ENCODE measurements around the gene GJA1.
"Not testable (repeated sequence)": the region's sequence is repeated elsewhere in the genome, so short reads cannot be mapped to it uniquely, and the experiment has no call there.

GJA1 gene

DNA sequence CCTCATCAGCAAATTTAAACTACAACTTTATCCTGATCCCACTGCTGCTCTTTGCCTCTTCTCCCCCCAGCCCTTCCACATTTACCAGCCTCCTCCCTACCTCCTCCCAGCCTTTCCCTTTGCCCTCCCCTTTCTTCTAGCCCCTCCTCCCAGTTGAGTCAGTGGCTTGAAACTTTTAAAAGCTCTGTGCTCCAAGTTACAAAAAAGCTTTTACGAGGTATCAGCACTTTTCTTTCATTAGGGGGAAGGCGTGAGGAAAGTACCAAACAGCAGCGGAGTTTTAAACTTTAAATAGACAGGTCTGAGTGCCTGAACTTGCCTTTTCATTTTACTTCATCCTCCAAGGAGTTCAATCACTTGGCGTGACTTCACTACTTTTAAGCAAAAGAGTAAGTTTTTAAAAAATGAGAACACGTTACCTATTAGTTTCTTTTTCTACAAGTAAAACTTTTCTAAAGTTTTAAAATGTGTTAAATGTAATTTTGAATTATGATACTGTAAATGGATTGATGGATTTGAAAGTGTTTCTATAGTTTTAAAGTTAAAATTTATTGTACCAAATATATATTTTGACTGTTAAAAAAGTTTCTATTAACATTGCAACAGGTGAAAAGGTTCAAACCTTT is at the start of gene GJA1:
Gene GJA1, plus strand, starts transcription at position 203 of the 626 bp plus-strand sequence. CDS start 11,202 bp downstream, outside the sequence.
- no peak for DNase-seq

DNA sequence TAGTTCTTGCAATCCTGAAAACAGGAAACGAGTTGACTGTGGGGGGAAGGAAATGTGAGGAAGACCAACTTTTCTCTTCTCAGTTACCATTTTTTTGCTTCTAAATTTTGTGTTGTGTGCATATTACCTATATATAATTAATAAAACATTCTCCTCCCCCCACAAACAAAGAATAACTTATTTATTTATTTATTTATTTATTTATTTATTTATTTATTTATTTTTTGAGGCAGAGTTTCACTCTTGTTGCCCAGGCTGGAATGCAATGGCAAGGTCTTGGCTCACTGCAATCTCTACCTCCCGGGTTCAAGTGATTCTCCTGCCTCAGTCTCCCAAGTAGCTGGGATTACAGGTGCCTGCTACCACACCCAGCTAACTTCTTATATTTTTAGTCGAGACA is 48.9 kb upstream of the GJA1 start:
- DNase-seq, result not testable (repeated sequence)

DNA sequence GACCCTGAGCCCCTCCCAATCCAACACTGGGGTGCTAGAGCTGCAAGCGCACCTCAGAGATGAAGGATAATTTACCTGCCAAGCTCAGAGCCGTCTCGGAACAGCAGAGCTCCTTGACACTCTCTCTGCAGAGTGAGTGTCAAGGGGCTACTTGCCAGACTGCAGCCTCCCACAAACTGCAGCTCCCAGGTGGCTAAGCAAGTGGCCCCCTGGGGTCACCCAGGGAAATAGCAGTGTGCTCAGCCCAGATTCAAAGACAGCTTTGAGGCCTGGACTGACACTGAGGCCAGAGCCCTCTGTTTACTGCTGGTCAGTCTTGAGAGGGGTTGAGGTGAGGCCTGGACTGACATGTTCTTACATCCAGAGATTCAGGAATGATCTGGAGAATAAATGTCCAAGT is 46.0 kb upstream of the GJA1 start:
- no peak for DNase-seq

DNA sequence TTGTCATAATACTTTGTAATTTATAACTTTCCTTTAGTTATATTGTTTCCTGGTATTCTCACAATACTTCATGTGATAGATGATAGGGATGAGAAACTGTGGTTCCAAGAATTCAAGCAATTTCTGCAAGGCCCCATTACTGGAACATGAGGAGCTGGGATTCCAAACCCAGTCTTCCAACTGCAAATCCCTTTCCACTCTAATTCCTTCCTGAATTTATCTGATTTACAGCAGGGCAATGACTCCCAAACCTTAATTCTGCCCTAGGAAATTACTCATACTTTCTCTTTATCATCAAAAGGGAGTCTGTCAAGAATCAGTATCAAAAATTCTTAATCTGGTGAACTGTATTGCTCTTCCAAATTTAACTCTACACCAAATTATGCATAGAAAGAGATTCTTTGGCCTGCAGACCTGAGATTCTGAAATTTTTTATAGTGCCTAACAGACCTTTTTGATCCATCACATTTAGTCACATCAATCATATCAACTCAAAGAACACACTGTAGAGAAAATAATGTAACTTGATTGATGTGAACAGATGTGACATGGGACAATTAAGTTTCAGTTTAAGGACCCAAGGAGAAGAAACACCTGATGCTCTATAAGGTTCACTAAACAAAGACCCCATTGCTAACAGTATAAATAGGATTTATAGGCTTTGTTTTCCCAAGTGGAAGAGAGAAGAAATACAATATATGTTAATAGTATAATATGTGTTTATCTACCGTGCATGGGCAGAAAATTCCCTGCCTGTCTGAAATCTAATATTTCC is 41.5 kb upstream of the GJA1 start:
- no peak for DNase-seq

DNA sequence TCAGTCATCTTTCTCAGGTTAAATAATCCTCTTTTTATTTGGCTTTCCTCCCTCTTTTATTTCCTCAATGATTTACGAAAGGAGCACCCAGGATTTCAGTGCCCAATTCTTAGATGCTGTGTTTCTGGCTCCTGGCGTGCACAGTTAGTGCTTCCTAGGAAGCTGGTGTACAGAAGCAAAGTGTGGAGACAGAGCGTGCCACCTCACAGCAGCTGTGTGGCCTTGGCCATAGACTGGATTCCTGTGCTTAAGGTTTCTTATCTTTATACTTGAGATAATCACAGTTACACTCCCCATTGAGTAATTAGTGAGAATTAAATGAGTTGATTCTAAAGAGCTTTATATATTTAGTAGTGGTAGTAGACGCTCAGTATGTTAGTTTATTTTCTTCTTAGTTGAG is 39.7 kb upstream of the GJA1 start:
- no peak for DNase-seq

DNA sequence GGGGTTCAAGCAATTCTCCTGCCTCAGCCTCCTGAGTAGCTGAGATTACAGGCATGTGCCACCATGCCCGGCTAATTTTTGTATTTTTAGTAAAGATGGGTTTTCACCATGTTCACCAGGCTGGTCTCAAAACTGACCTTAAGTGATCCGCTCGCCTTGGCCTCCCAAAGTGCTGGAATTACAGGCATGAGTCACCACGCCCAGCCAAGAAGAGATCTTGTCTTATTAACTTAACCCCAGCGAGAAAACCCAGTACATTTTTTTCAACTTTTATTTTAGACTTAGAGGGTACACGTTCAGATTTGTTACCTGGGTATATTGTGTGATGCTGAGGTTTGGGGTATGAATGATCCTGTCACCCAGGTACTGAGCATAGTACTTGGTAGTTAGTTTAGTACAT is 38.3 kb upstream of the GJA1 start:
- DNase-seq, result not testable (repeated sequence)

DNA sequence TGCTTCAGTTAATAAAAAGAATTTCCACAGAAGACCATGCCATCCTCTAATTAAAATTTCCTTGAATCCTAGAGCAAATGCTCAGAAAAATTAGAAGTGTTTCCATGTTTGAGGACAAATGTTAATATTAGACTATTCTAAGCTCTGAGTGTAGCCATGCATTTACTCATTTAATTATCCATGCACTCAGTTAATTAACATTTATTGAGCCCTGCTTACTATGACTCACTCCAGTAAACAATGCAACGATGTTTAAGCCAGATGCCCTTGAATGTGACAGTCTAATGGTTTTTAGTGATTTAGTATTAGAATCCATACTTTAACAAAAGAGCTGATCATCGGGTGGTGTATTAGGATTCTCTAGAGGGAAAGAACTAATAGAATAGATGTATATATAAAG is 37.3 kb upstream of the GJA1 start:
- no peak for DNase-seq

DNA sequence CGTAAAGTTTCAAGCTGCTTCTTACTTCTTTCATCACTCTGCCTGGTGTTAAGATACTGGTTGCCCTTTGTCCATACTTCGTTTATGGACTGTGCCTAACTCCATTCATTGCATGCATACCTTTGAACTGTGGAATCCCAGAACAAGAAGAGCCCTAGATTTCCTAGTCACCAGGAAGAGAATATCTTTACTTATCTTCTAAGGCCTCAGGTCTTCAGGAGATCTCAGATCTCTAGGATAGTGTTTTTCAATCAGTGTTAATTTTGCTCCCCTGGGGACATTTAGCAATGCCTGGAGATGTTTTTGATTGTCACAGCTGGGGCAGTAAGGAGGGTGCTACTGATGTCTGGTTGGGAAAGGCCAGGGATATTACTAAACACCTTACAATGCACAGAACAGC is 35.5 kb upstream of the GJA1 start:
- DNase-seq, result no peak

DNA sequence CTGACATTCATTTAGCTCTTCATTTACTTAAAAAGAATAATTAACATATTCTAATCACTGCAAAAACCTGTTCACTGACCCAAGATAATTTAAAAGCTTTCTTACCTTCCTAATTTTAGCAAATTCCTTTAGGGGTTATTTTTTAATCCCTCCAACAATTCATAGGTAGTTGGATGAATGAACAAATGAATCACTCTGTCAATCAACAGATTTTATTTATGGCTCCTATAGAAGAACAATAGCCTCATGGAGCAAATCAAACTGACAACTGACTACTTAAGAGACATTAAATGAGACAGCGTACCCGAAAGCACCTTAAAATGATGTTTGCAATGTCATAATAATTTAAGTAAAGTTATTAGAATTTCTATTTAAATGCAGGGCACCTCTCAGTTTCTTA is 31.5 kb upstream of the GJA1 start:
- DNase-seq, result no peak

DNA sequence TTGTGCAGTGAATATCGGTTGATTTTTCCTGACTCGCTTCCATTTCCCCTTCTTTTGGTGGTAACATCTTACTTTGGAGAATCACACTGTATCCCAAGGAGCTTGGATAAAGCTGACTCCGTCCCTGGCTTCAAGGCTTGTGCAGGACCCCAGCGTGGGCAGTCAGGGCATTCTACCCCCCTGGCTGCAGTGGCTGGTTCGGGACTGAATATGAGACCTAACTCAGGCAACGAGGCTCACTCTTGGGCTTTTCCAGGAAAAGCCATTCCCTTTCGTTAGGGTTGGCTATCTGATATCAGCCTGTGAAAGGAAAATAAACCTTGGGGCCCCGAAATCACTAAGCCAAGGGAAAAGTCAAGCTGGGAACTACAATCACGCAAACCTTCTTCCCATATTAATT is 30.1 kb upstream of the GJA1 start:
- DNase-seq, result no peak

DNA sequence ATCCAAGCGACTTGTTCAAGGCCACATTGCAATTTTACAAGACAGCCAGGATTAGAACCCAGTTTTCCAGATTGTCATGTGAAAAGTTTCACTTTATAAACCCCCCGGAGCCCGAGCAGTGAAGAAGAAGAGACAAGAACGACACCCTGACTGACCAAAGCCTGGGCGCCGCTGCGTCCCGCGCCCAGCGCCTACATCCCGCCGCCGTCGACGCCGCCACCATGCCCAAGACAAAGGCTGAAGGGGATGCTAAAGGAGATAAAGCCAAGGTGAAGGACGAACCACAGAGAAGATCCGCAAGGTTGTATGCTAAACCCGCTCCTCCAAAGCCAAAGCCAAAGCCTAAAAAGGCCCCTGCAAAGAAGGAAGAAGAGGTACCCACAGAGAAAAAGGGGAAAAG is 27.1 kb upstream of the GJA1 start:
- DNase-seq, result no peak

DNA sequence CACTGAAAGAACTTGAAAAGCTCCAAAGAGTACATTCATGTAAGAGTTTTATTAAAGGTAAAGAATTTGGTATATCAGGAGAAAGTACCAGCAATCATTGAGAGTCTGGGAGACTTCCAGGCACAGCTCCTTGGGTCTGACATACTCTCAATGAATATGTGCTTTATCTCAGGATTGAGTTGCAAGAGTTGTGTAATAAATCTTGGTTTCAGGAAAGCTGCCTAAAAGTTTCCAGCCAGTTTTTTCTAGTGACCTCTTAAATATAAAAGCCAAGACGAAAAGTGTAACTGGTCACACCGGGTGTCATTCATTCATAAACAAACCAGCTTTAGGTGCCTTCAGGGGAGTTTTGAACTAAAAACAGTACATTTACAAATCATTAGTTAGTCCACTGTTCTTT is 21.6 kb upstream of the GJA1 start:
- no peak for DNase-seq

DNA sequence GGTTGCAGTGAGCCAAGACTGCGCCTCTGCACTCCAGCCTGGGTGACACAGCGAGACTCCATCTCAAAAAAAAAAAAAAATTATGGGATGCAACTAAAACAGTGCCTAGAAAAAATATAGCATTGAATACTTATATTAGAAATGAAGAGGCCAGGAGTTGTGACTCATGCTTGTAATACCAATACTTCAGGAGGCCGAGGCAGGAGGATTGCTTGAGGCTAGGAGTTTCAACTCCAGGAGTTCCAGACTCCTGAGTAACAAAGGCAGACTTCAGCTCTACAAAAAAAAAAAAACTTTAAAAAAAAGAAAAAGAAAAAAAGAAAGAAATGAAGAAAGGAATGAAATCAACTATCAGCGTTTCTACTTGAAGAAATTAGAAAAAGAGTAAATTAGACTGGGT is 17.1 kb upstream of the GJA1 start:
- DNase-seq, result no peak

DNA sequence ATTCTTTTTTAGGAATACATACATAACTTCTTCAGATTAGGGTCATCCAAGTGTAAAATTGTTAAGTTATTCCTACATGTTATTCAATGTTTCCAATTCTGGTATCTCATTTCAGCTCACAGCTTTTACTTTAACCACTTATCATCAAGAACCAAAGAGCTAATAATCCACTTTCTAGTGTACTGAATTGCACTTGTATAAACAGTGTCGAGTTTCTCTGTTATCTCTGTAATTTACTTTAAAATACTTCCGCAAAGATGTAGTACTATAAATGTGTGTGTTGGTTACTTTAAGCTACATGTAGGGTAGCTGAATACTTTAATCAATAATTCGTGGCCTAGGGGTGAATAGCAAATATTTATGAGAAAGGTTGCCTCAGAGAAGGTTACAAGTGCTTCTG is 8.8 kb upstream of the GJA1 start:
- DNase-seq, result no peak

DNA sequence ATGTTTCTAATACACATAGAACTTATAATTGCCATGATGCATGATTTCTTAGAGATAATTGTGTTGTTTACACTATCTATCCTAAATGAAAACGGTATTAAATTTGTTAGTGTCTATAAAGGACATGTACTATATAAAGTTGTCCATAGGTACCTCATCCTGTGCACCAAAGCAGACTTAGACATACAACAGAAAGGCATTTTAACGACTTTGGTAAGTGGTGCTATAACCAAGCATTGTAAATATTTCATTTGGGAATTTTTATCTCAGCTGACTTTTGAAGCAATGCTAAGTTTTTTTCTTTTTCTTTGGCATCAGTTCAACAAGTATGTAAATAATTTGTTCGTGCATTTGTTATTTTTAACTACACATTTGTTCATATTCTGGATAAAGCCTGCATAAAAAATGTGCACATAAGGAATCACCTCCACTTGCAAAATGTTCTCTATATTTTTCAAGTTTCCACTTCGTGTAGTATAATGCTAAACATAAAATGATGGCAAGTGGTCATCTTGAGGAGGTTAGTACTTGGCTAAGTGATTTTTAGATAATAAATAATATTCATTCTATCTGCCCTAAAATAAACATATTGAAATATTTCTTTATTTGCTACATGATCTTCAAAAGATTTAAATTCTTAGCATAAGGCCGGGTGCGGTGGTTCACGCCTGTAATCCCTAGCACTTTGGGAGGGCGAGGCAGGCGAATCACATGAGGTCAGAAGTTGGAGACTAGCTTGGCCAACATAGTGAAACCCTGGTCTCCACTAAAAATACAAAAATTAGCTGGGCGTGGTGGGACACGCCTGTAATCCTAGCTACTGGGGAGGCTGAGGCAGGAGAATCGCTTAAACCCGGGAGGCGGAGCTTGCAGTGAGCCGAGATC is 6.3 kb upstream of the GJA1 start:
- no peak for DNase-seq

DNA sequence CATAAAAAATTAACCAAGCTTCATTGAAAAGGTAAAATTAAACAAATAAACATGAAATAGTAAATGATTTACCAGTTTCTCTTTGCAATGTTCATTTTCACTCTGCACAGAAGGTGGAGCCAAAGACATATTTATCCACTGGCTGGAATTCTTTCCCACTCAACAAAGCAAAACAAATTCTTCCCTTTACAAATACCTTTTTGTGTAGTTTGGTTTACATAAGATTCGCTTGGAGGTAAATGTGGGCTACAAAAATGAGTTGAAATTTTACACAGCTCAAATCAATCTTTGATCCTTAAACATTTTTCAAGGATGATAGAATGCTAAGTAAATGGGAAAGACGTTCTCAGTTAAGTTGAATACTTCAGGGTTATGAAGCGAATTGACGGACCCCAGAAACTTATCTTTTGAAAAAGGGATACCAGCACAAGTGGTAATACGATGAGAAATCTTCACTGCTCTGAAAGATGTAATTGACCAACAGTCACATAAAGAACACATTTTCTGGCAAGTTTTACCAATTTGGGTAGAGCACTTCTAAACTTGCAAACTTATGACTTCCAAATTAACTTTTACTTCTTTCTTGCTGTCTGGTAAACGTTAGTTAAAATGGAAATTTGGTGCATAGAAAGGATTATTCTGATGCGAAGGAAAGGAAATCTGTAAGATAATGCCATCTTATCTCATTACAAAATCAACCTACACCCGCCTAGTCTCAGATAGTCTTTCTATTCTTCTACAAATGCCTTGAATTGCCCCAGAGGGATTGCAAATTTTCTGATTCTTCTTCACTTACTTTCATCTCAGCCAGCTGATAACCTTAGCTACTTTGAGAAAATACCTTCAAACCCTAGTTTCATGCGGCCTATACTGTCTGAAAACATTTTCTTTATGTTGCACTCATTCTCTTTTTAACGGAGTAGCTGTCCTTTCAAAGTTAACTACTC is 4.7 kb upstream of the GJA1 start:
- DNase-seq, result peak; percentile 56

DNA sequence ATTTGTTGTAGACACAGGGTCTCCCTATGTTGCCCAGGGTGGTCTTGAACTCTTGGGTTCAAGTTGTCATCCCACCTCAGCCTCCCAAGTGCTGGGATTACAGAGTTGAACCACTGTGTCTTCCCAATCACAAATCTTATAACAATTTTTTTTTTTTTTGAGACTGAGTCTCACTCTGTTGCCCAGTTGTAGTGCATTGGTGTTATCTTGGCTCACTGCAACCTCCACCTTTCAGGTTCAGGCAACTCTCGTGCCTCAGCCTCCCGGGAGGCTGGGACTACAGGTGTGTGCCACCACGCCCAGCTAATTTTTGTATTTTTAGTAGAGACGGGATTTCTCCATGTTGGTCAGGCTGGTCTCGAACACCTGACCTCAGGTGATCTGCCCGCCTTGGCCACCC is 3.7 kb upstream of the GJA1 start:
- not testable (repeated sequence) for DNase-seq

DNA sequence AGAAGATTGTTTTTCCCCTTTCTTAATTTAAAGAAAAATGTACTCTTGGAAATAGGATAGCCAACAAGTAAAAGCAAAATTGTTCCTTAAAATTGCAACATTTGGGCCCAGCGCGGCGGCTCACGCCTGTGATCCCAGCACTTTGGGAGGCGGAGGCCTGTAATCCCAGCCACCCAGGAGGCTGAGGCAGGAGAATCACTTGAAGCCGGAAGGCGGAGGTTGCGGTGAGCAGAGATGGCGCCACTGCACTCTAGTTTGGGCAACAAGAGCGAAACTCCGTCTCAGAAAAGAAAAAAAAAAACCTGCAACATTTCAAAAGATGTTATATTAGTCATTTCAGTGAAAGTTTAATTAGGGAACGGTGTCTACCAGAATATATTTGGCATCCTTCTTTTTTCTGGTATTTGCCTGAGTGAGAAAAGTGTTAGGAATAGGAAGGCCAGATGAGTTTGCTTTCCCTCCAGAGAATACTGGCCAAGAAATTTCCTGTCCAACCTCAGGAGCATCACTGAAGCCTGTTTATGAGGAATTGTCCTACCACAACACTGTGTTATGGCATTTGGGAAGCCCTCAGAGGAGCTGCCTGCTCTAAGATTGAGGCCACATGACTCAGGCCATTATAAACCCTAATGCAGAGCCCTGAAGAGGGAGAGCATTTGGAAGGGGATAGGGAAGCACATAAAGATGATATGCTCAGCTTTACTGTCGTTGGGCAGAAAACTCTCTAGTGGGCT is 1.2 kb upstream of the GJA1 start:
- DNase-seq, result no peak

DNA sequence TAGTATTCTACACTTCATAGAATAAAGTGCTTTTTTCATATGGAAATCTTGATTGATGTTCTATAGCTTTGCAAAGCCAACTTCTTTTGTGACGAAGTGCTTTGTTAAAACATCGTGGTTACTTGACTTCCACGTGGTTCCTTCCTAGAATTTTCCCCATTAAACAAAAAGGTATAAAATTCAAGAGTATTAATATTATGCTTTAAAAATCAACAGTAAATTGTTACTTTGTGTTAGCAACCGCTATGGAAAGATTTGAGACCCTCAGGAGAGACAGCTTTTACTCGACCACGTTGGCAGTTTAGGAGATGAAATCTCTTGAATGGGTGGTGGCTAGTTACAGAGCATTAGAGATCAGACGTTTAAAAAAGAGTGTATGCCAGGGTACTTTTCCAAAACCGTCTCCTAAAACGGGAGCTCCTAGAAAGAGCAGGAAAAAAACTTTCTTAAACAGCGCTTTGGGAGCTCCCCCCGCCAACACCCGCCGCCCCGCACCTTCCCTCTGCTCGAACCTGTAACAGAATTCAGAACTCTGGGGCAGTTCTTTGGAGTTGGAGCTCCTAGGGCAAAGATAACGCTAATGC is 920 bp downstream of the GJA1 start:
- no peak for DNase-seq

DNA sequence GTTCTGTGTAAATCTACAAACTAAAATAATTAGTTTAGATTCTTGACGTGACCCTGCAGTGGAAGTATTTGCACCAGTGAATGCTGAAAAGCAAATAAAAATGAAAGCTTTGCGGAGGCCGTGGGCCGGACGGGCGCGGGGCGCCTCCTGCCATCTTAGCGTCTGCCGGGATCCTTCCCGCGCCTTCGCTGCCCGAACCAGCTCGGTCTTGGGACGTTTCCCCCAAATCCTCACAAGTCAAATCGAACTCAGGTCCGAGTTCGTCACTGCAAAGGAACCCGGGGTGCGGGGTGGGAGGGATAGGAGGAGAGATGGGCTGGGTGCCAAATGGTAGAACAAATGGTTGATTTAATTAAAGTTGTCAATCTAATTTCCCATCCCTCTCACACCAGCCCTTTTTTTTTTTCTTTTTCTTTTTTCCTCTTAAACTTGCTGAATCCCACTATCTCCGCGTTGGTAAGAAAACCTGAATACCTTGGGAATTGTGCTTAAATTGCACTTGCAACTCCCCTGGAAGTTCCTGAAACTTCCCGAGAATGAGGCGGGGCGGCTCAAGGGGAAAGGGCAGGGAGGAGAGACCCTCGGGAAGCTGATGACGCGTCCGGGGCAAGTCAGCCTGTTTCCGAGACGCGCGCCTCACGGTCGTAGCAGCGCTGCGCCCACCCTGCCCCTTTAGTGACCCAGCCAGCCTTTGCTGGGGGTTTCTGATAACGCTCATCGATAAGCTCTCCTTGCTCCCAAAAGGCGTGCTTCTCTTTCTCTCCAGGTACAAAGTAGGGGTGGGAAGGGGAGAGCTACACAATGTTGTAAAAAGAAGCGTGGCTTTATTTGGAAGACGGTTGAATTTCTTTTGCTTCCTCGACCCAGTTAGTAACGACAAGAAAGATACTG is 1.8 kb downstream of the GJA1 start:
- peak; percentile 47 for DNase-seq
